Measurements from ENCODE around the gene RAD54L2.
A peak's percentile ranks its signal among the peaks of the same experiment; 100 is the strongest.
"Not testable (repeated sequence)": the region's sequence is repeated elsewhere in the genome, so short reads cannot be mapped to it uniquely, and the experiment has no call there.

RAD54L2 gene

GRCh38 chr3:51538459-51539290, at the start of gene RAD54L2:
TSS of gene RAD54L2 (plus strand) at chr3:51538719. CDS start at chr3:51590421, 51,702 bp downstream.
- DNase-seq: peak; percentile 43

- DNase-seq: peak; percentile 82
Observed at GRCh38 chr3:51498876-51499738, 39.4 kb upstream of the RAD54L2 start.

GRCh38 chr3:51500632-51501131, 37.8 kb upstream of the RAD54L2 start:
- no peak for DNase-seq

- DNase-seq: peak; percentile 7
Observed at GRCh38 chr3:51501833-51502561, 36.5 kb upstream of the RAD54L2 start.

- DNase-seq: no peak
Observed at GRCh38 chr3:51502562-51502910, 36.0 kb upstream of the RAD54L2 start.

- DNase-seq: no peak
Observed at GRCh38 chr3:51503007-51503406, 35.5 kb upstream of the RAD54L2 start.

GRCh38 chr3:51508255-51508654, 30.3 kb upstream of the RAD54L2 start:
- DNase-seq: no peak

- no peak for DNase-seq
Observed at GRCh38 chr3:51510996-51511395, 27.5 kb upstream of the RAD54L2 start.

GRCh38 chr3:51514210-51514609, 24.3 kb upstream of the RAD54L2 start:
- DNase-seq: no peak

- no peak for DNase-seq
Observed at GRCh38 chr3:51519848-51520247, 18.7 kb upstream of the RAD54L2 start.

GRCh38 chr3:51520906-51521730, 17.4 kb upstream of the RAD54L2 start:
- DNase-seq: not testable (repeated sequence)

GRCh38 chr3:51522273-51522962, 16.1 kb upstream of the RAD54L2 start:
- no peak for DNase-seq

- not testable (repeated sequence) for DNase-seq
Observed at GRCh38 chr3:51524874-51525273, 13.6 kb upstream of the RAD54L2 start.

- no peak for DNase-seq
Observed at GRCh38 chr3:51530485-51530884, 8.0 kb upstream of the RAD54L2 start.

GRCh38 chr3:51535146-51536019, 3.1 kb upstream of the RAD54L2 start:
- no peak for DNase-seq

- DNase-seq: not testable (repeated sequence)
Observed at GRCh38 chr3:51537631-51538030, 888 bp upstream of the RAD54L2 start.

GRCh38 chr3:51538115-51538458, 432 bp upstream of the RAD54L2 start:
- no peak for DNase-seq

- DNase-seq: no peak
Observed at GRCh38 chr3:51539291-51539941, 897 bp downstream of the RAD54L2 start.

GRCh38 chr3:51542596-51542995, 4.1 kb downstream of the RAD54L2 start:
- not testable (repeated sequence) for DNase-seq

Data from NCI-H774 (cell line).